Right atrium auricular region (tissue), 2 donors: ENCODE measurements around the gene MTMR2. TPM values are rescaled to one million over a fixed set of nuclear protein-coding genes. Genes with fewer than 3 reads are reported as not detected.

ENCODE experiments used
- DNase-seq: peaks from one replicate; pipeline ENCODE4 v3.0.0-alpha.2; 2019; ENCODE audit warnings: low spot score
- H3K27ac ChIP-seq, 2 donors: fragments of 200-600 bp; sonication (generic); 1 replicate in 1 of 2; 2 replicates in 1 of 2; pipeline ENCODE4 v1.5.1; 2016 to 2019
- H3K27me3 ChIP-seq, 2 donors: fragments of 200-600 bp; sonication (generic); one replicate each; pipeline versions ENCODE4 v1.5.1 to v1.6.0; 2017 to 2019
- H3K36me3 ChIP-seq: fragments of 200-600 bp; sonication (generic); one replicate; pipeline ENCODE4 v1.5.1; 2016
- H3K4me1 ChIP-seq, 2 donors: fragments of 200-600 bp; sonication (generic); one replicate each; pipeline versions ENCODE4 v1.5.1 to v1.6.0; 2017 to 2019
- H3K4me3 ChIP-seq, 2 donors: fragments of 200-600 bp; sonication (generic); 1 replicate in 1 of 2; 2 replicates in 1 of 2; pipeline ENCODE4 v1.5.1; 2017 to 2019; ENCODE audit warnings: mild to moderate bottlenecking in 1 of 2, moderate library complexity in 1 of 2
- H3K9me3 ChIP-seq, 2 donors: fragments of 200-600 bp; sonication (generic); one replicate each; pipeline ENCODE4 v1.5.1; 2019
- CTCF ChIP-seq, 2 donors: fragments of 200-600 bp; sonication (generic); IDR thresholded peaks; one replicate each; pipeline ENCODE4 v1.5.1; 2019; ENCODE audit warnings: antibody characterized with exemption in 2 of 2
- total RNA-seq, 2 donors: library from RNA; depleted of rRNA; stranded (reverse); fragments of >200 nt; gene quantifications; one replicate each; pipeline ENCODE4 v1.1.0, GENCODE V29; 2016

The MTMR2 gene
- total RNA-seq, 2 donors from 2014 or later: 14.9 to 15.3 TPM

- no peaks in the 10 kb centered on the region for H3K27me3 ChIP-seq
- peaks cover 0 to 16% of the 10 kb centered on the region in 2 donors for H3K4me1 ChIP-seq
- TF ChIP-seq CTCF (IDR thresholded peaks at IDR 0.05): no peak
- H3K9me3 ChIP-seq: no peaks in the 10 kb centered on the region
- H3K27ac ChIP-seq: peak overlapping the region; percentile 95 to 96
- H3K4me3 ChIP-seq: peak overlapping the region; percentile 80 to 82
- H3K36me3 ChIP-seq: no peaks in the 10 kb centered on the region
- DNase-seq: no peak
Observed at GRCh38 chr11:95922536-95923438, 1.1 kb downstream of the MTMR2 start.

- H3K36me3 ChIP-seq: no peaks in the 10 kb centered on the region
- H3K27me3 ChIP-seq: no peaks in the 10 kb centered on the region
- no peak overlapping the region for H3K27ac ChIP-seq
- TF ChIP-seq CTCF (IDR thresholded peaks at IDR 0.05): no peak
- DNase-seq: no peak
- H3K4me1 ChIP-seq: peaks cover 0 to 18% of the 10 kb centered on the region in 2 donors
- no peak overlapping the region for H3K4me3 ChIP-seq
- no peaks in the 10 kb centered on the region for H3K9me3 ChIP-seq
Observed at GRCh38 chr11:95922099-95922498, 1.8 kb downstream of the MTMR2 start.

- Histone ChIP-seq H3K9me3 (no peaks in the 10 kb centered on the region), H3K36me3 (no peaks in the 10 kb centered on the region), H3K4me3 (no peak overlapping the region), H3K27ac (no peak overlapping the region), H3K27me3 (no peaks in the 10 kb centered on the region), H3K4me1 (peaks cover 0 to 33% of the 10 kb centered on the region in 2 donors)
- no peak for TF ChIP-seq CTCF (IDR thresholded peaks at IDR 0.05)
- DNase-seq: no peak
Observed at GRCh38 chr11:95920460-95921105, 3.3 kb downstream of the MTMR2 start.

GRCh38 chr11:95919514-95919913 lies 4.4 kb downstream of the MTMR2 start:
- DNase-seq: no peak
- no peak overlapping the region for H3K4me3 ChIP-seq
- H3K36me3 ChIP-seq: no peaks in the 10 kb centered on the region
- no peak for TF ChIP-seq CTCF (IDR thresholded peaks at IDR 0.05)
- H3K27me3 ChIP-seq: no peaks in the 10 kb centered on the region
- H3K9me3 ChIP-seq: no peaks in the 10 kb centered on the region
- H3K4me1 ChIP-seq: peaks cover 0 to 36% of the 10 kb centered on the region in 2 donors
- H3K27ac ChIP-seq: no peak overlapping the region

- Histone ChIP-seq H3K4me1 (peaks cover 0 to 41% of the 10 kb centered on the region in 2 donors), H3K9me3 (no peaks in the 10 kb centered on the region), H3K4me3 (no peak overlapping the region), H3K36me3 (no peaks in the 10 kb centered on the region), H3K27ac (peak overlapping the region in 1 of 2 donors; percentile 6), H3K27me3 (no peaks in the 10 kb centered on the region)
- no peak for TF ChIP-seq CTCF (IDR thresholded peaks at IDR 0.05)
- no peak for DNase-seq
Observed at GRCh38 chr11:95918720-95919119, 5.2 kb downstream of the MTMR2 start.
